GM15510 (cell line): ENCODE results near the gene C10orf67.

Experiments used
- POLR2A ChIP-seq: IDR thresholded peaks from 3 replicates; pipeline ENCODE4 v1.6.1; 2011; ENCODE audit warnings: borderline replicate concordance; ENCODE audit not compliant: insufficient read length; ENCODE audit errors: extremely low read depth

The C10orf67 gene

DNA sequence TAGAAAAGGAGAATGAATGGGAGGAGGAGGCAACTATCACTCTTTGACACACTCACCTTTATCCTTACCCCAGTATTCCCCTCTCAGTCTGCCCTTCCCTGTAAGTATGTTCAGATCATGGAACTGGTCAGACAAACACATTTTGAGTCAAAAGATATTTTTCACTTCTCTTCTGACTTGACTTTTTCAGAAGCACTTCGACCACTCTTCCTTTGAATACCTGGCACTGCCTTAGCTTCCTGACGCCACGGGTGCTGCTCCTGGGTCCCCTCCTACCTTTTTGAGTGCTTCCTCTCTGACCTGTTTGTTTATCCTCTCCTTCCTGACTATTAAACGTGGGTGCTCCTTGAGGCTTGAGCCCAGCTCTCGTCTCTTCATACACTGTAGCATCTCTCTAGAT lies 19.8 kb upstream of the C10orf67 start:
- no peak for TF ChIP-seq POLR2A

DNA sequence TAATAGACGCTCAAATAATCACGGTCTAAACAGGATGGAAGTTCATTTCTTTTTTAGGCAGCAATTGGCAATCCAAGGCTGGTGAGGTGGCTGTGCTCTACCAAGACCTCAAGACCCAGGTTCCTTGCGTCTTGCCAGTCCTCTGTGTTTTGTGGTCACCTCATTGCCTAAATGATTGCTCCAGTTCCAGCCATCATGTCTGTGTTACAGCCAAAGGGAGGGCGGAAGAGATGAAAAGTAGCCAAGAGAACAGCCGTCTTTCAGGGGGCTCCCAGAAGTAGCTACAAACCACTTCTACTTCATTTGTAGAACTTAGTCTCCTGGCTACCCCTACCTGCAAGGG lies 19.2 kb upstream of the C10orf67 start:
- TF ChIP-seq POLR2A: no peak

DNA sequence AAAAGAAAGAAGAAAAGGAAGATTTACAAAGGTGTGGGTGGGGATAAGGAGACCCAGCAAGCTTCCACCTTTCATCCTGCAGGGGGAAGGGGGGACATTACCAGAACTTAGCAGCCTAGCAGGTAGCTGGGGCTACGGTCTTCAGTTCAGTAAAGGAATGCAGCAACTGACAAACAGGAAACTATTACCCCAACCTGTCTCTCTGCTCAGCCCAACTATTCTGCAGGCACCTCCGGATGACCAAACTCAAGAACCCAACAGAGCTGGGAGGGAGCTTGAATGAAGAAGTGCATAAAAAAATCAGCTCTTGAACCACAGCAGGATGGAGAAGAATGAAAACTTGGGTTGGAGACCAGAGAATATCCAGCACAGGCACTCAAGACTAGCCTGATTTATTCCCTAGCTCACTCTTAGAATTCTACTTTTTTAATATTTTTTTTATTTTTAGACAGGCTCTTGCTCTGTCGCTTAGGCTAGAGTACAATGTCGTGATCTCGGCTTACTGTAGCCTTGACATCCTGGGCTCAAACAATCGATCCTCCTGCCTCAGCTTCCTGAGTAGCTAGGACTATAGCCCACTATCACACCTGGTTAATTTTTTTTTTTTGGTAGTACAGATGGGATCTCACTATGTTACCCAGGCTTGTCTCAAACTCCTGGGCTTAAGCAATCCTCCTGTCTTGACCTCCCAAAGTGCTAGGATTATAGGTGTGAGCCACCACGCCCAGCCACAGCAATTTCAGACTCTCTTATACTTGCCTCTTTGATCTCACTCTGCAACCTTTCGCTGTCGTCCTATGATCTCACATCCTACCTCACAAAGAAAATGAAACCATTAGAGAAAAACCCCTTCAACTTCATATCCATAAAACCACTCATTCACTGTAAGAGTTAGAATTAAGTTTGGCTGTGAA lies 18.5 kb upstream of the C10orf67 start:
- no peak for TF ChIP-seq POLR2A

DNA sequence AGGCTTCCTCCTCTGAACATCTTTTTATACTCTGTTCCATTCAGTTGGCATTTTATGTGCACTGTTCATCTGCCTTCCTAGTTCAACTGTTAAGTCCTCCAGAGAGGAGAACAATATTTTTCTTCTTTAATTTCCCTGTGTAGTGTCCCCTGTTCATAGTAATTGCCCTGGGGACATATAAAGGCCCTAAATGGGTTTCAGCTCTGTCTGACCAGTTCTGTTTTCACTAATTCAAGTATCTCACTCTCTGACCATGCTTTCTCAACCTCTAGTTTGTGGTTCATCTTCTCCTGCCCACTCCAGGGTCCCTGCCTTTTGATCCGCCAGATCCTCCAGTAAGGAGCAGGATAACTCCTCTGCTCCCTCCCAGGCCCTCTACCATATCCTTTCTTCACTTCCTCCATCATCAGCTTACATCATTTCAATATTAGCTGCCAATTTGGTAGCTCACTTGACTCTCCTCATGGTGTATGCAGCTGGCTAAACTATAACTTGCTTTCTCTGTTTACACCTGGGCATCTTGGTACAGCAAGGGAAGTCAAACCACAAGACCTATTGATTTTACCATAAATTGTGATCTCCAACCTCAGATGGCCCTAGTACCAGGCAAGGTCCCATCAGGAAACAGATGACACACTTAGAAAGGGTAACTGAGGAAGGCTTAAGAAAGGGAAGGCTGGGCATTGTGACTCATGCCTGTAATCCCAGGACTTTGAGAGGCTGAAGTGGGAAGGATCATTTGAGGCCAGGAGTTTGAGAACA lies 17.7 kb upstream of the C10orf67 start:
- no peak for TF ChIP-seq POLR2A

DNA sequence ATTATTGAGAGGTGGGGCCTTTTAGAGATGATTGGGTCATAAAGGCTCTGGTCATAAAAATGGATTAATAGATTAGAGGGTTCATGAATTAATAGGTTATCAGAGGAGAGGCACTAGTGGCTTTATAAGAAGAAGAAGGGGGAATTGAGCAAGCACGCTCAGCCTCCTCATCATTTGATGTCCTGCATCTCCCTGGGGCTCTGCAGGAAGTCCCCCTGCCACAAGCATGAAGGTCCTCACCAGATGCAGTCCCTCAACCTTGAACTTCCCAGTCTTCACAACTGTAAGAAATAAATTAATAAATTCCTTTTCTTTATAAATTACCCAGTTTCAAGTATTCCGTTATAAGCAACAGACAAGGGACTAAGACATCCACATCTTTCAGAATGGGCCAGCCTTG lies 17.1 kb upstream of the C10orf67 start:
- no peak for TF ChIP-seq POLR2A

DNA sequence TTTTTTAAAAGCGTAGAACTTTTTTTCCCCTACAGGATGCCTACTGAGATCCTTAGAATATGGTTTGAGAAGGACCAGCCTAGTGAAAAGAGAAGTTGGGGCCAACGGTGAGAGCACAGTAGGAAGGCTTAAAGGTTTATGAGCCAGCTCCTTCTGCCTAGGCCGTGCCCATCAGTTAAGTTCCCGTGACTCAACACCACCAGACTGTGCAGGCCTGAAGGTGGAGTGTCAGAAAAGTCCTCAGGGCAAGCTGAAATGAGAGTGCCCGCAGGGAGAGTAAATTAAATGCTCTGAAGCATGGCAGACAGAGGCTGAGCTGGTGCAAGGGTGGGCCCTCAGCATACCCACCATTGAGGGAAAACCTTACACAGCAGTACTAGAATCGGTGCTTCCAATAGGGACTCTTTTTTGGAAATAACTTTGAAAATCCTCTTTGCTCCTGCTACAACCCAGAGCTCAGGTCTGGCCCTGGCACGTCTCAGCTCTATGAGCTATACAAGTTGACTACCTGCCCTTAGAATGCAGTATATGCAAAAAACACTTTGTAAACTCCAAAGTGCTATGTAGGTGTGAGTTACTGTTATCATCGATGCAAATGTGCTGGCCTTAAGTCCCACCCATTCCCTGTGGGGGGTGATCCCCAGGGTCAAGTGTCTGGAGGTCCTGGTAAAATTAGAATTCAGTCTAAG lies 15.2 kb upstream of the C10orf67 start:
- no peak for TF ChIP-seq POLR2A

DNA sequence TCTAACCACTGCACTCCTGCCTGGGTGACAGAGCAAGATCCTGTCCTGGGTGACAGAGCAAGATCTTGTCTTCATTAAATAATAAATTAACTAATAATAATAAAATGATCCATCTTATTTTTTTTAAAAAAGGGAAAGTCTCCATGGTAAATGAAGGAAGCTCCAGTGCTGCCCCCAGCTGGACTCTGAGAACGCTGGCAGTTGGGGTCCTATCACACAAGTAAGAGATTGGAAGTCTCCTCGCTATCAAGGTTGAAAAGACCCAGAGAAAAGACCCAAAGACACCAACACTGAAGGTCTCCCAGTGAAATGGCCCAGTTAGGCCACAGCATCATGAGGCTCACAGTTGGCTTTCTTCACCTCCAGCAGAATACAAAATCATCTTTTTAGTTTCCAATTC lies 13.8 kb upstream of the C10orf67 start:
- TF ChIP-seq POLR2A: no peak

DNA sequence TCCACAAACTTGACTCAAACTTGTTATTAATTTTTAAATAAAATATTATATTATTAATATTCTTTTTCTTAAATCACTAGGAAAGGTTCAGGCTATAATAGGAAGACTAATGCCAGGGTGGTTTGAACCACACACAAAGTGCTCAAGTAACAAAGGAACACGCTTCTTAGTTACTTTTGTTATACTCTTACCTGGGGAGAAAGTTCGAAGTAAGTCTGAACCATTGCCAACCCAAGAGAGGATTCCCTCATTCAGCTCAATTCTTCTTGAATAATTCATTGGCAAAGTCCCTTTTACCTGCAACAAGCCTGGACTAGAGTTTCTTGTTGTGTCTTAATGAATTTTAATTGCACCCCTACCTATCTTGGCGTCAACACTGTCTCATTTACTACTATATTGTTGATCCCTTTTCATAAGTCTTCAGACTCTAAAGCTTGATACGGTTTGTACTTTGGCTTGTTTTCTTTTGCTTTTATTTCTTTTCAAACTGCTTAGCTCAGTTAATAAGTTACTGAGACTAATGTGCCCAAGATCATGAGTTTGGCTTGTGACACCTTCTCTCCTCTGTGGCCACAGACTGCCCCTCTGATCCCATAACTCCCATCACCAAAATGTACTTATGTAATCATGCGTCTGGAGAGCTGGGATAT lies 10.2 kb upstream of the C10orf67 start:
- TF ChIP-seq POLR2A: no peak

DNA sequence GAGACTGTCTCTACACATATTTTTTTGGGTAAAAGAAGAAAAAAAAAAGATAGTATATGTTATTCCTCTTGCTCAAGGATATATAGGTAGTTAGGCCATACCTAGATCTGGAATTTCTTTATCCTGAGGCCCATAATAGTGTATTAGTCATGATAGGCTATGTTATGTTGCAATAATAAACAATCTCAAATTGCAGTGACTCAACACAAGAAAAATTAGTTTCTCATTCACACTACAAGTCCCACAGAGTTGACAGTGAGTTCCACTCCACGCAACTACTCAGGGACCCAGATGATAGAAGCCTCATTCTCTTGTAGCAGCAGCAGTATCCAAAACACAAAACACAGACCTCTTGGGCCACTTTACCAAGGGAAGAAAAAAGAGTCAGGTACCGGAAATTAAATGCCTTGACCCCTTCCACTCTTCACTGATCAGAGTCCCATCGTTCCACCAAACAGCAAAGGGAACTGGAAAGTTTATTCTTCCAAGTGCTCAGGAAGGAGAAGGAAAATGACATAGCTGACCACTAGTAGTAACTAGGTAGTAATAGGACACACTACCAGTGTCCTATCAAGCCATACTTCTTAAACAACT lies 7.4 kb upstream of the C10orf67 start:
- no peak for TF ChIP-seq POLR2A

DNA sequence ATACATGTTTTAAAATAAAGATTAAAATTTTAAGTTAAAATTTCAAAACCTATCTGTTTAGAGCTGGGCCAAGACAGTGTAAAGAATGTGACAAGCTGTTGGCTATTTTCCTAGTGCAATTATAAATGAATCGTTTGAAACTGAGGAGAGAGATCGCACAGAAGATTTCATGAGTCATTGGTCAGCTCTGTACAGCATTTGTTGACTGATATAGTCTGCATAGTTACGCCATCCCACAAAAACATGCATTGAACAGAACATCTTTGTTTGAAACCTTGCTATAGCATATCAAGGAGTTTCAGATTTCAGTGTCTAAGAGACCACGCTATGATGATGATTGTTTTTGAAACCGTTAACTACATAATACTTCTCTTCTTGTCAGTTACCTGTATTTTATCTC lies 1.3 kb upstream of the C10orf67 start:
- TF ChIP-seq POLR2A: no peak

DNA sequence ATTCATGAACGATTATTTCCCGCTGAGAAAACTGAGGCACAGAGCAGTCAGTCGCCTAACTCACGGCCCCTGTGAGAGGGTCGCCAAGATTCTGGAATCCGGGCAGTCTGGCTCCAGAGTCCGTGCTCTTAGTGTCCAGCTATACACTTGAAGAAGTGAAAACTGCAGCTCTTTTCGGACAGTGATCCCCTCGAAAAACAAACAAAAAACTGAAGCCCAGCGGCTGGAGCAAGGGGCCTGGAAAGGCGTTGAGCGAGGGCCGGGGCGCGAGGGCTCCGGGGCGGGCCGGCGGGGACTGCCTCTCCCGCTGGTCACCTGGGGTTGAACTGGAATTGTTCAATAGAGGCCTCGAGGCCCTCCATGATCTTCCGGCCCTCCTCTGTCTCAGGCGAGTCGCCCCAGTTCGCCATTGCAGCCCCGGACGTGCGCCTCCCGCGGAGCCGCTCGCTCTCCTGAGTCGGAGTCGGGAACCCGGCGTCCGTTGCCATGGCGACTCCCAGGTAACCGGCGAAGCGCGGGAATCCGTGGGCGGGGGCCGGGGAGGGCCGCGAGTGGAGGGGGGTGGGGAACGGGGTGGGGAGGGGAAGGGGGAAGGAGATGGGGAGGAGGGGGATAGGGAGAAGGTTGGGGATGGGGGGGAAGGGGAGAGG lies 881 bp downstream of the C10orf67 start:
- TF ChIP-seq POLR2A: no peak

DNA sequence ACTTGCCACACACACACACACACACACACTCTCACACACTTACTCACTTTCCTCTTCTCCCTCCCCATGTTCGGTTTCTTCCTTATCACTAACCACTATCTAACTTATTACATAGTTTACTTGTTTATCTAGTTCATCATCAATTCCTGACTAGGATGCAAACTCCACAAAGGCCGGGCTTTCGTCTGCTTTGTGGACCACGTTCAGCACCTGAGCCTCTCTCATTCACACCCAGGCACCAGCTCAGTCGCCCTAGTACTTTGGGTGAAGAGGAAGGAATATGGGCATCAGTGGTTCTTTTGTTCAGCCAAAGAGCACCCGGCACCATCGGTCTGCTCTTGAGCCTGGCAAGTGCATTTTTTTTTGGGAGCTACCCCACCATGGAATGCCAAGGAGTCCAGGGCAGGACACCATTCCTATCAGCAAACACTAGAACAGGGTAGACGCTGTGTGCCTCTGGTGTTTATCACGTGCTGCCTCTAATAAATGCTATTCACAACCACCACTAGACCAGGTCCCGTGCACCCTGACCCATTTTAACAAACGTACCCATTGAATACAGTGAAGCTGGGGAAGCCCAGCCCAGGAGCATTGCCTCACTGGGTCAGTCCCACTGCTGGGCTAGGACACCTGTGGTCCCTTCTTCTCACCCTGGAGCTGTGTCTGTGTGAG lies 2.2 kb downstream of the C10orf67 start:
- no peak for TF ChIP-seq POLR2A

DNA sequence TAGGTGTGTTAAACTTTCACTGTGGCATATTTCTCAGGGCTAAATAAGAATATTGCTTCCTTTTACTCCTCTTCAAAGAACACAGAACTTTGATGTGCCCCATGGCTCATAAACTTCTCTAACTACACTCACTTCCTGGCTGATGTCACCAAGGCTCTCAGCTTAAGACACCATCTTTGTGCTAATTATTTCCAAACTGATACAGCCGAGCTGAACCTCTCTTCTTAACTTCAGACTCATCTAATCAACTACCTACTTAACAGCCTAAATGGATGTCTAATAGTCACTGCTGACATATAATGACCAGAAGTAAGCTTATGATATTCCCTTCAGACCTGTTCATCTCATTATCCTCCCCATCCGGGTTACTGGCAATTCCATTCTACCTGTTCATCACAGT lies 3.6 kb downstream of the C10orf67 start:
- no peak for TF ChIP-seq POLR2A
